GM12873 (cell line): Measurements from ENCODE around the gene WDR7.

ENCODE experiments used
- CTCF ChIP-seq: IDR thresholded peaks from 2 replicates; pipeline ENCODE4 v1.5.1; 2012; ENCODE audit warnings: low read depth, mild to moderate bottlenecking, moderate library complexity, low read length, control low read depth; ENCODE audit not compliant: insufficient read depth; ENCODE audit errors: missing control alignments

WDR7 gene

DNA sequence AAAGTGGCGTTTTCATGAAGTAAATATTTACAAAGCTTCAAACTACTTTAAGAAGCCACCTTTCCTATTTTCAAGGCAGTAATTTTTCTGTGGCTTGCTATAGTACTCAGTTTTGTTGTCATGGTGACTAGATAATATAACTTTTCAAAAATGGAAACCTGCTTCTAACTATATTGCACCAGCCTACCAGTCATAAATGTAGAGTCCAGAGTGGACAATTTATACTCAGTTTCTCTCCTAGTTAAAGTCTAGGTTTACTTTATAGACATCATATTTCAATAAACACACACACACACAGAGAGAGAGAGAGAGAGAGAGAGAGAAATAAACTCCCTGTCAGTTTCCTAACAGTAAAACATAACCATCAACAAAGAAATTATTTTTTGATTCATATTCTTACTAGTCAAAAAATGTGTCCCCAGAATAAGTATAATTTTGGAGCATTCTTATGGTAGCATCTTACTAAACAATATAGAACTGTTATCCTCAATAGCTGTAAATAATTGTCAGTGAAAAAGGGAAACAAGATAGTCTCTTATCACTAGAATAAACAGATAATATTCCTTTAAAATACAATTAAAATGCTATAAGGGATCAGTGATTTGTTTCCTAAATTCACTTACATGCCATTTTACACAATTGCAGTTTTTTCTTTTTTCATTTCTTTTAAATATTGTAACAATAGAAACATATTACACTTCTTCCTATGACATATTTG, 332.3 kb downstream of the WDR7 start:
- TF ChIP-seq CTCF = no peak

- TF ChIP-seq CTCF = no peak
Measured at GRCh38 chr18:56984731-56985130, 333.6 kb downstream of the WDR7 start.

- no peak for TF ChIP-seq CTCF
Measured at GRCh38 chr18:56986829-56987228, 335.7 kb downstream of the WDR7 start.

DNA sequence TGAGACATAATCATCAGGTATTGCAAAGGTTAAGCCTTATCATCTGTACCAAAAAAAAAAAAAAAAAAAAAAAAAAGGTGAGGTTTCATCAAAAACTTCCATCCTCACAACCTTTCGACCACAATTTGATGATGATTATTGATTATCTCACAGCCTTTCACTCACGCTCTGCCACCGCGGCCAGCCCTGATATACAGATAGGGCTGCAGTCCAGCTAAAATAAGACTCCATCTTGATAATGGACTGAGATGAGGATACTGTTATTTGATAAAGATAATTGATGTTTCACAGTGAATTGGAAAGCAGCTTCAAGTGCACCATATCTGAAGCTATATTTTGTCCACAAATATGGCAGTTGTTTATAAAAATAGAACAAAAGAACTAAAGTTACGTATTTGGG, 336.1 kb downstream of the WDR7 start:
- no peak for TF ChIP-seq CTCF

GRCh38 chr18:56988022-56988421, 336.9 kb downstream of the WDR7 start:
- no peak for TF ChIP-seq CTCF

DNA sequence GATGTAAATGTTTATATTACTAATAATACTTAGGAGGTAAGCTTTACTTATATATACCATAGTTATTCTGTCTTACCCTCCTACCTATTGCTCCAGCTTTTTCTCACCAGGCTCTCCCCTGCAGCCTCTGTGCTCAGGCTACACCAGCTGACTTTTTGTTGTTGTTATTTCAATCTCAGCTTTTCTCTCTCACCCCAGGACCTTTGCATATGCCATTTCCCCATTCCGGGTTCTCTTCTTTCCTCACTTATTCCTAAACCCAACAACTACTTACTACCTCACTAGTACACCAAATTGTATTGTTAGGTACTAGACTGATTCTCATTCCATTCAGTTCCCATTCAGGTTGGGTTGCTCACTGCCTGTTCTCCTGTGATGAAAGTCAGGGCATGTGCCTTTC, 339.5 kb downstream of the WDR7 start:
- TF ChIP-seq CTCF = no peak

GRCh38 chr18:56992777-56993176, 341.6 kb downstream of the WDR7 start:
- TF ChIP-seq CTCF = no peak
